Islet precursor cell (in vitro differentiated cells): ENCODE results near the gene MRPS34.
"Not testable (repeated sequence)": the region's sequence is repeated elsewhere in the genome, so short reads cannot be mapped to it uniquely, and the experiment has no call there.

ENCODE experiments used
- DNase-seq: peaks from one replicate; pipeline ENCODE4 v3.0.0-alpha.2; 2018

MRPS34 gene

GRCh38 chr16:1772908-1773702, at the start of gene MRPS34:
Gene MRPS34 (minus strand): TSS chr16:1773134. CDS start chr16:1773119, 15 bp downstream.
- DNase-seq = peak; percentile 93

- no peak for DNase-seq
Measured at GRCh38 chr16:1821861-1822611, 49.1 kb upstream of the MRPS34 start.

DNA sequence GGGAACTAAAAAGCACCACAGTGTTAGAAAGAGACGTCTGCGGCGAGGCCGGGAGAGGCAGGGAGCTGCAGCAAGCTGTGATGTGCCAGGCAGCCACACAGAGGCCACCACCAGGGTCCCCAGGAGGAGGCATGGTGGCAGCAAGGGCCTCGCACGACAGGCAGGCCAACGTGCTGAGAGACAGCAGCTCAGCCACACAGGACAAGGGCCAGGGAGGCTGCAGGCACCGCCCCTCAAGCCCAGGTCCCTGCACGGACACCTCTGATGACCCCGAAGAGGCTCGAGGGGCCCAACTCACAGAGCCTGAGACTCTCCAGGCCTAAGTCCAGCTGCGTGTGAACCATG, 48.0 kb upstream of the MRPS34 start:
- no peak for DNase-seq

GRCh38 chr16:1820096-1820945, 47.4 kb upstream of the MRPS34 start:
- DNase-seq = no peak

DNA sequence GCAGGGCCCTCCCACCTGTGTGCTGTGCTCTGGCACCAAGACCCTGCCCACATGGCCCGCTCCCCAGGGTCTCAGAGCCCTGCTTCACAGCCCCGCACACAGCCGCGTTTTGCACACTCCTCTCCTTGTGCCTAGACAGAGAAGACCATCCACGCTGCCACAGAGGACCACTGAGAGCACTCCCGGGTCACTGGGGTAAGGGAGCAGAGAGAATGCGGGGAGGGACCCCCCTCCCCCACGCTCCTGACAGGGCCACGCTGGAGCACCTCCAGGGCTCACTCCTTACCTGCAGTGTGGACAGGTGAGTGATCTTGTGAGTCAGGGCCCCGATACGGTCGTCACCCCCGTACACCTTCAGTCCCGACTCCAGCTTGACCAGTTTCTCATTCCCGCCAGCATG, 46.7 kb upstream of the MRPS34 start:
- DNase-seq = no peak

DNA sequence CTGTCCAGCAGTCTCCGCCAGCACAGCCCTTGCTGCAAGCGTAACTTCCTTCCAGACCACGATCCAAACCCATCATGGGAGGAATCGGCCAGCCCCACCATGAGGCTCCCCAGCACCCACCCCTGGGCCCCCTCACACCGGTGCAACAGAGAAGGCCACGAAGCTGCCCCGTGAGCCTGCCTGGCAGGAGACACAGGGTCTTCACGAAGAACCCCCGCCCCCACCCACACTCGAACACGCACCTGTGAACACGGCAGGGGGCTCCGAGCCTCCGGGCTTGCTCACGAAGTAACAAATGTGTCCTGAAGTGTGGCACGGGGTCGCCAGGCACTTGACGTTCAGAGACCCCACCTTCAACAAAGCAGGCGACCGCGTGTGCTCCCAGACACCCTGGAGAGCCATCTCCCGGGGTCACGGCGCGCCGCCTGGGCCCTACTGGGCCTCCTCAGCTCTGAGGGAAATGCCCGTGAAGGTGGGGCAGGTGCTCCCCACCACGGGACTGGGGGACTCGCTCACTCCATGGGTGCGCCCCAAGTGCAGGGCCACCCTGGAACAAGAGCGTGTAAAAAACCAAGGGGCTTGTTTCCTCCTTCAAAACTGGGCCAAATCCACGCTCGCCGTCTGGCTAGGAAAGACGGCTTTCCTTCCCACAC, 46.1 kb upstream of the MRPS34 start:
- no peak for DNase-seq

DNA sequence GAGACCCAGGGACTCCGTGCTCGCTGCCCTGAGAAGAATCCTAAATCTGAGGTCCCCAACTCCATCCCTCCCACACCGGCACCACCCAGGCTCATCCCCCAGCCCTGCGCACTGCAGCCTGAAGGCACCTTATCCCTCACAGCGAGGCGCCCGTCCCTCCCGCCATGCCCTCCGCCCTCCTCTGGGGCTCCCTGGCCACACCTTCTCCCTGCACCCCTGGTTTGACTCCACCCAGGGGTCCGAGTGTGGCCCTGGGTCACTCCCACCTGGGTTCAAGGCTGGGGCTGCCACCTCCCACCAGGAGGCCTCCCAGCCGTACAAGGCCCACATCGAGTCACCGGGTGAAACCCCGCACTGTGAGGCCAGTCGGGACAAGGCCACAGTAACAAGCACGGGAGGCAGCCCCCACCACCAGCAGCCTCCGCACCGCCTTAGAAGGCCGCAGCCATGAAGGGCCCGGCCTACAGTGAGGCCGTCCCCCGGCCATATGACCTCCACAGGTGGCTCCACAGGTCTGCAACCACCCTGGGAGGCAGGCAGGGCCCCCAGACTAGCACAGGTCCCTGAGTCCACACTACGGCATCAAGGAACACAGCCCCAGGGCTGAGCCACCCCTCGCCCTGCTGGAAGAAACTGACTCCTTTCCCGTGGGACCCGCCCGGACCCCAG, 45.4 kb upstream of the MRPS34 start:
- no peak for DNase-seq

- no peak for DNase-seq
Measured at GRCh38 chr16:1817716-1818115, 44.8 kb upstream of the MRPS34 start.

DNA sequence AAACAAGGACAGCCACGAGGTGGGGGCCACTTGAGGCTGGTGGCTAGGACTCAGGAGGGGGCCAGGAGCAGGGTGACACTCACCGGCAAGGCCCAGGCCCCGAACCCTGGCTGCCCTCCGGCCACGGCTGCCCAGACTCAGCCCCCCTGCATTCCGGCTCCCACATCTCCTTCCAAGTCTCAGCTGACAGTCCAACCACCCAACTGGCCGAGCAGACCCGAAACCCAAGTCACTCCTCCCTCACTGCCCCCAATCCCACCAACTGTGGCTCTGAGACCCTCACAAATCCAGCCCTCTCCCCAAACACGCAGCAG, 44.3 kb upstream of the MRPS34 start:
- no peak for DNase-seq

DNA sequence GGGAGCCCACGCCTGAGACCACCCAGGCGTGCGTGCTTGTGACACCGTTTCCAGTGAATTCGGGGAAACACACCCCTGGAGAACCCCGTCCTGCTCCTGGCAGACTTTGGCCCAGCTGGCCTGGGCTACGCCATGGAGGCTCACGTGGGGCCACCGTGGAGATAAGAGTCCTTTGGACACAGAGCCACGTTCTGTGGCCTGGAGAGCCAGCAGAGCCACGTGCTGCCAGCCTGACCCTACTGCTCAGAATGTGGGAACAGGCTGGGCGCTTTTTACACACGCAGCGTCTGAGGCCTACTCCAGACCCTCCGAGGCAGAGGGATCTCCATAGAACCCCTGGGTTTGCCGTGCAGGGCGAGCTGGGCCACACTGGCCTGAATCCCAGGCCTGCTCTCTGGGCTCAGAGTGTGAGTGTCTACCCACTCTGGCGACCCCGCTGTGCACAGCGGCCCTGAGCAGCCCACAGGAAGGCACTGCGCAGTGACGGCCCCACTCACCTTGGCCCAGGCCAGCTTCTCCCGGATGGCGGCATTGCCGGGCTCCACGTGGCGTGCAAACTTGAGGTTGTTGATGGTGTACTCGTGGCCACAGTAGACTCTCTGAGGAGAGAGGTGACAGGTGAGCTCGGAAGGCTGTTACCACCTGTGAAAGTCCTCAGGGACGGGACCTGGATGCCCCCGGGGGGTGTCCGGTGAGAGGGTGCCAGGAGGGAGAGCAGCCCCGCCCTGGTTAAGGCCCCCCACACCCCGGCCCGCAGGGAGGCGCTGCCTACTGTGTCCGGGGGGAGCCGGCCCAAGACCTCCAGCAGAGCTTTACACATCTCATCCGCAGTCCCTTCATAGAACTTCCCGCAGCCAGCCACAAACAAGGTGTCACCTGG, 43.7 kb upstream of the MRPS34 start:
- DNase-seq = no peak

DNA sequence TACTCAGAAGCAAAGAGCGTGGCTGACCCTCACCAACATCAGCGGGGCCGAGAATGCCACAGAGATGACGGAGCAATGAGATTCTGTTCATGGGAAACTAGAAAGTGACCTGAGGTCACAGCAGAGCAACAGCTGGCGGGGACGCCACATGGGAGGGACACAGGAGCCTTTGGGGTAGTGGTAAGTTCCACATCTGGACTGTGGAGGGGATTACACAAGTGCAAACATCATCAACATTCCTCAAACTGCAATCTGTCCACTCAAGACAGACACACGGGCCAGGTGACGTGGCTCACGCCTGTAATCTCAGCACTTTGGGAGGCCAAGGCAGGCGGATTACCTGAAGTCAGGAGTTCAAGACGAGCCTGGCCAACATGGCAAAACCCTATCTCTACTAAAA, 42.5 kb upstream of the MRPS34 start:
- DNase-seq = no peak

DNA sequence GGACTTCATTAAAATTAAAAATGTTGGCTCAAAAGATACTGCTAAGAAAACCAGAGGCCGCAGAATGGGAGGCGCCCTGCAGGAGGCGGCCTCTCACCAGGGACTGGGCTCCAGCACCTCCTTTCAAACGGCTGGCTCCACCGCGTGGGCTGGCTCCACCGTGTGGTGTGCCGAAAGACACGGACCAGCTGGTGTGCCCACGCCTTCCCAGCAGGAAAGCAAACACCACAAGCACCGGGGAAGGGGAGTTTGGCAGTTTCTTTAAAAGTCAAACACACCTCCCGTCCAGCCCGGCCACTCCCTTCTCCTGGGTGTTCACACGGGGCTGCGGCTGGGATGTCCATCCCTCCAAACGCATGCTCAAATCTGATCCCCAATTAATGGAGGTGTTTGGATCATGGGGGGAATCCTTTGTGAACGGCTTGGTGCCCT, 39.8 kb upstream of the MRPS34 start:
- peak; percentile 79 for DNase-seq

GRCh38 chr16:1810536-1810935, 37.6 kb upstream of the MRPS34 start:
- DNase-seq = no peak

- DNase-seq = no peak
Measured at GRCh38 chr16:1810106-1810505, 37.2 kb upstream of the MRPS34 start.

GRCh38 chr16:1809281-1809801, 36.4 kb upstream of the MRPS34 start:
- DNase-seq = no peak

- no peak for DNase-seq
Measured at GRCh38 chr16:1808691-1809090, 35.8 kb upstream of the MRPS34 start.

GRCh38 chr16:1807626-1808025, 34.7 kb upstream of the MRPS34 start:
- no peak for DNase-seq

DNA sequence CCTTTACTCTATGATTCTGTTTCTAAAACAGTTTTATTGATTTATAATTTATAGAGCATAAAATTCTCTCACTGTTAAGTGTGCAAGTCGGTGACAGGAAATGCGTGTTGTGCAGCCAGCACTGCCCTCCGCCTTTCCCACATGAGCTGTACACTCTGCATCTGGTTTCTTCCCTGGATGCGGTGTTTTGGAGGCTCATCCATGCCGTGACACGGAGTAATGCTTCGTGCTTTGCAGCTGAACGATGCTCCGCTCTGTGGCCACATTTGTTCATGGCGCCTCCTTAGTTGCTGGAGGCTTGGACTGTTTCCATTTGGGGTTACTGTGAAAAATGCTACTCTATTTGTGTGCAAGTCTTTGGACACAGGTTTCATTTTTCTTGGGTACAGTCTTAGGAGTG, 27.8 kb upstream of the MRPS34 start:
- DNase-seq = no peak

DNA sequence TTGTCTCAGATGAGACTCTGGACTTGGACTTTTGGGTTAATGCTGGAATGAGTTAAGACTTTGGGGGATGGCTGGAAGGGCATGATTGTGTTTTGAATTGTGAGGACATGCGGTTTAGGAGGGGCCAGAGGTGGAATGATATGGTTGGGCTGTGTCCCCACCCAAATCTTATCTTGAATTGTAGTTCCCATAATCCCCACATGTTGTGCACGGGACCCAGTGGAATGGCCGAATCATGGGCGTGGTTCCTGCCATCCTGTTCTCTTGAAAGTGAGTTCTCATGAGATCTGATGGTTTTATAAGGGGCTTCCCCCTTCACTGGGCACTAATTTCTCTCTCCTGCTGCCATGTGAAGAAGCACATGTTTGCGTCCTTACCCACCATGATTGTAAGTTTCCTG, 26.3 kb upstream of the MRPS34 start:
- not testable (repeated sequence) for DNase-seq

GRCh38 chr16:1794908-1795666, 22.2 kb upstream of the MRPS34 start:
- DNase-seq = peak; percentile 38
